Stomach (tissue), 9 donors: ENCODE results near the gene SLC6A12. TPM values are rescaled to one million over a fixed set of nuclear protein-coding genes. Genes with fewer than 3 reads are reported as not detected.

Source experiments
- DNase-seq, 2 donors: peaks; one replicate each; pipeline versions ENCODE4 v3.0.0 to v3.0.0-alpha.2; 2013 to 2019
- H3K27ac ChIP-seq, 5 donors: fragments of 200-600 bp in 4 of 5; sonication (generic) in 4 of 5; one replicate each; pipeline ENCODE4 v1.5.1; 2013 to 2019; ENCODE audit warnings: mild to moderate bottlenecking in 1 of 5, moderate library complexity in 1 of 5
- H3K27me3 ChIP-seq, 3 donors: fragments of 200-600 bp; sonication (generic); one replicate each; pipeline ENCODE4 v1.5.1; 2017 to 2019; ENCODE audit warnings: mixed run types in 1 of 3
- H3K36me3 ChIP-seq, 4 donors: fragments of 200-600 bp; sonication (generic); 1 replicate in 3 of 4; 2 replicates in 1 of 4; pipeline ENCODE4 v1.5.1; 2016 to 2019
- H3K4me1 ChIP-seq, 4 donors: fragments of 200-600 bp; sonication (generic); one replicate each; pipeline ENCODE4 v1.5.1; 2016 to 2019
- H3K4me3 ChIP-seq, 4 donors: fragments of 200-600 bp; sonication (generic) in 3 of 4; one replicate each; pipeline ENCODE4 v1.5.1; 2016 to 2019; ENCODE audit warnings: mild to moderate bottlenecking in 1 of 4
- H3K9me3 ChIP-seq, 4 donors: fragments of 200-600 bp; sonication (generic); one replicate each; pipeline ENCODE4 v1.5.1; 2016 to 2019
- EP300 ChIP-seq: sonication (generic); formaldehyde crosslinking; IDR thresholded peaks from one replicate; pipeline ENCODE4 v1.6.1; 2017; ENCODE audit warnings: antibody characterized with exemption
- POLR2A ChIP-seq, 4 donors: fragments of 450-650 bp; IDR thresholded peaks; one replicate each; pipeline ENCODE4 v1.6.1; 2016; ENCODE audit warnings: antibody characterized with exemption in 4 of 4, control low read depth in 2 of 4, mild to moderate bottlenecking in 1 of 4, moderate library complexity in 1 of 4
- POLR2AphosphoS5 ChIP-seq, 3 donors: sonication (generic); formaldehyde crosslinking; IDR thresholded peaks; one replicate each; pipeline ENCODE4 v1.6.1; 2016; ENCODE audit warnings: antibody characterized with exemption in 3 of 3
- WGBS, 5 donors: extraction: QIAGEN DNeasy Blood & Tissue Kit in 3 of 5; methylation state at CpG; one replicate each; pipeline versions ENCODE4 v1.1.5 to v1.1.7; 2013 to 2018; 5-methylcytosine and 5-hydroxymethylcytosine counted together
- intact Hi-C: fragments of 100-400 bp; cut with DNase I; formaldehyde crosslinking; loops from one replicate; pipeline ENCODE4 v1.15.1; 2023; ENCODE audit warnings: low total_unique reads
- polyA plus RNA-seq, 3 donors: library from polyadenylated mRNA; stranded (reverse); fragments of 200-250 nt; gene quantifications; one replicate each; pipeline ENCODE4 v1.2.3, GENCODE V29; 2013
- total RNA-seq, 5 donors: library from RNA; depleted of rRNA; stranded (reverse); fragments of >200 nt; gene quantifications; one replicate each; pipeline versions ENCODE4 v1.1.0 to v1.2.3, GENCODE V29; 2014 to 2016
- TF ChIP-seq, protein P1 (sequence below), 7 experiments: fragments of 450-650 bp in 4 of 7; fragments of 200-600 bp in 3 of 7; sonication (generic) in 3 of 7; IDR thresholded peaks; one replicate each; pipeline ENCODE4 v1.5.1; 2016 to 2019; ENCODE audit warnings: antibody characterized with exemption in 7 of 7, control low read depth in 2 of 7, mild to moderate bottlenecking in 1 of 7
- donor health status: healthy with polysubstance abuse.
- donor health status: Bipolar disorder and iron deficiency.
- donor health status: healthy.

Gene SLC6A12
- total and polyA plus RNA-seq, 8 donors = 0.05 to 1.7 (median 0.19) TPM; not detected in 5

DNA sequence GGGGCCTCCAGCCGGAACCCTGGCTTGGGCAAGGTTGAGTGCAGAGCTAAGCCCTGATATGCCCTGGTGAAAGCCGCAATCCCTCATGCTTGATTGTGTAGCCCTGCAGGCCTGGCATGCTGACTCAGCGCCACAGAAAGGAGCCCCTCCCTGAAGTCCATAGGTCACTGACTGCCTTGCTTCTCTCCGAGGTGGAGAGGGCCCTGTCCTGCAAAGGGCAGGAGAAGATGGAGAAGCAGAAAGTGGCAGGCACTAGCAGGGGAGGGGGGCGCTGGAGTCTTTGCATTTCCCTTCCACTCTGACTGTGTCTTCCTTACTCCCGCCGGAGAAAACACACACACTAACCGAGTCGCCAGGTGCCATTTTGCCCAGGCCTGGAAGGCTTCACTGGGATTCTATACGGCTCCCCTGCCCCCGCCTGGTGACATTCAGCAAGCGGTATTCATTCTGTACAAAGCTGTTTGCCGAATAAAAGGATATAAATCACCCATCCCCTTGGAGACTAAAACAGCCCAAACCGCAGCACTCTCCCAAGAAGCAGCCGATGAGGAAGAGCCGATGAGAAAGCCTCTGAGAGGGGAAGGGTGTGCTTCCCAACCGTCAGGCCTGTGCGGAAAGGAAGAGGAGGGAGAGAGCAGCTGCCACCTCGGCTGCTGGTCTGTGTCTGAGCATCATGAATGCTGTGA lies 69.8 kb downstream of the SLC6A12 start:
- peaks cover 8 to 22% (median 15%) of the 10 kb centered on the region in 4 donors for H3K4me1 ChIP-seq
- intact Hi-C loops = no loop called here
- WGBS, 5 donors = 42 to 56% (median 49%) methylated on average over 19 of the region's 19 CpGs
- TF ChIP-seq EP300 (no peak), POLR2AphosphoS5 (IDR thresholded peaks at IDR 0.05) (no peak), POLR2A (IDR thresholded peaks at IDR 0.05) (no peak)
- TF ChIP-seq, protein P1, sequence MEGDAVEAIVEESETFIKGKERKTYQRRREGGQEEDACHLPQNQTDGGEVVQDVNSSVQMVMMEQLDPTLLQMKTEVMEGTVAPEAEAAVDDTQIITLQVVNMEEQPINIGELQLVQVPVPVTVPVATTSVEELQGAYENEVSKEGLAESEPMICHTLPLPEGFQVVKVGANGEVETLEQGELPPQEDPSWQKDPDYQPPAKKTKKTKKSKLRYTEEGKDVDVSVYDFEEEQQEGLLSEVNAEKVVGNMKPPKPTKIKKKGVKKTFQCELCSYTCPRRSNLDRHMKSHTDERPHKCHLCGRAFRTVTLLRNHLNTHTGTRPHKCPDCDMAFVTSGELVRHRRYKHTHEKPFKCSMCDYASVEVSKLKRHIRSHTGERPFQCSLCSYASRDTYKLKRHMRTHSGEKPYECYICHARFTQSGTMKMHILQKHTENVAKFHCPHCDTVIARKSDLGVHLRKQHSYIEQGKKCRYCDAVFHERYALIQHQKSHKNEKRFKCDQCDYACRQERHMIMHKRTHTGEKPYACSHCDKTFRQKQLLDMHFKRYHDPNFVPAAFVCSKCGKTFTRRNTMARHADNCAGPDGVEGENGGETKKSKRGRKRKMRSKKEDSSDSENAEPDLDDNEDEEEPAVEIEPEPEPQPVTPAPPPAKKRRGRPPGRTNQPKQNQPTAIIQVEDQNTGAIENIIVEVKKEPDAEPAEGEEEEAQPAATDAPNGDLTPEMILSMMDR (IDR thresholded peaks at IDR 0.05) = no peak
- H3K27ac ChIP-seq = peak overlapping the region in 3 of 5 donors; percentile 4 to 34 (median 29)
- no peaks in the 10 kb centered on the region for H3K9me3 ChIP-seq
- peaks cover 0 to 38% (median 14%) of the 10 kb centered on the region in 3 donors for H3K27me3 ChIP-seq
- no peaks in the 10 kb centered on the region for H3K36me3 ChIP-seq
- H3K4me3 ChIP-seq = no peak overlapping the region
- peak; percentile 60 to 88 for DNase-seq

DNA sequence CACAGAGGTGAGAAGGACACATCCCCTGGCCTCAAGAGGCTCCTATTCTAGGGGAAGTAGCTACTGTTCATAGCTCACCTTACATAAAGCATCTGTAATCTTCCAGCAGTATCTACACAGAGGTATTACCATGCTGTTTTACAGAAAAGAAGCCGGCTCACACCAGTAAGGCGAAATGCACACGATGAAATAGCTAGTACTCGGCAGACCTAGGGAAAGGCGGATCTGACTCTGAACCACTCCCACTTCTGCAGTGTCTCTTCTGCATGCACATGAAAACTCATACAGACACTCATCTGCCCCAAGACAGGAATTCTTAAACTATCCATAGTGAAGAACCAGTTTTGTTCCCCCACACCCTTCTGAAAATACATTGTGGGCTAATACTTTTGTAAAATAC lies 73.8 kb downstream of the SLC6A12 start:
- H3K36me3 ChIP-seq = no peaks in the 10 kb centered on the region
- H3K9me3 ChIP-seq = no peaks in the 10 kb centered on the region
- H3K4me3 ChIP-seq = no peak overlapping the region
- WGBS, 5 donors = 67 to 73% (median 70%) methylated on average over 5 of the region's 5 CpGs
- peaks cover 8 to 27% (median 20%) of the 10 kb centered on the region in 4 donors for H3K4me1 ChIP-seq
- no peak for DNase-seq
- H3K27ac ChIP-seq = no peak overlapping the region
- TF ChIP-seq POLR2AphosphoS5 (IDR thresholded peaks at IDR 0.05) (no peak), POLR2A (IDR thresholded peaks at IDR 0.05) (no peak), EP300 (no peak)
- TF ChIP-seq, protein P1 (IDR thresholded peaks at IDR 0.05) = no peak
- intact Hi-C loops = no loop called here
- H3K27me3 ChIP-seq = peaks cover 0 to 68% (median 30%) of the 10 kb centered on the region in 3 donors

Other genes starting within 250 kb of the SLC6A12 start
- 1 to 10 TPM in 1 of 5 donors, under 1 TPM in 2, not detected in 2; 0.45 to 1.0 (median 0.73) TPM for gene IQSEC3, start 147.4 kb downstream of the SLC6A12 start, total RNA-seq
- gene IQSEC3, start 147.4 kb downstream of the SLC6A12 start, polyA plus RNA-seq = 1 to 10 TPM in 2 of 3 donors, under 1 TPM in 1; 0.08 to 1.7 (median 1.6) TPM
- not detected for gene SLC6A13, start 48.7 kb upstream of the SLC6A12 start, total RNA-seq
- not detected for gene SLC6A13, start 48.7 kb upstream of the SLC6A12 start, polyA plus RNA-seq
- gene KDM5A, start 175.2 kb upstream of the SLC6A12 start, total RNA-seq = 100 to 1,000 TPM in 2 of 5 donors, 10 to 100 TPM in 3; 38.1 to 178 (median 98.4) TPM
- 1 to 10 TPM; 3.2 to 4.3 (median 3.9) TPM for gene KDM5A, start 175.2 kb upstream of the SLC6A12 start, polyA plus RNA-seq
- gene CCDC77, start 187.5 kb upstream of the SLC6A12 start, total RNA-seq = 1 to 10 TPM in 4 of 5 donors, under 1 TPM in 1; 0.58 to 7.3 (median 3.0) TPM
- 1 to 10 TPM; 3.5 to 5.6 (median 5.2) TPM for gene CCDC77, start 187.5 kb upstream of the SLC6A12 start, polyA plus RNA-seq
- 100 to 1,000 TPM in 3 of 5 donors, 10 to 100 TPM in 2; 63.2 to 332 (median 246) TPM for gene B4GALNT3, start 245.8 kb upstream of the SLC6A12 start, total RNA-seq
- gene B4GALNT3, start 245.8 kb upstream of the SLC6A12 start, polyA plus RNA-seq = 10 to 100 TPM; 20.8 to 42.2 (median 37.7) TPM